PC-3 (cell line): ENCODE results near the gene DCDC1. TPM values are rescaled to one million over a fixed set of nuclear protein-coding genes. Genes with fewer than 3 reads are reported as not detected.

Source experiments
- ATAC-seq: fragments of 200-7000 bp; cut with Tn5 transposase; 2 replicates; pipeline ENCODE4 v1.9.1; 2020; ENCODE audit warnings: mild to moderate bottlenecking, moderate library complexity
- BruUV-seq: library from RNA; stranded (reverse); fragments of 400-500 nt; replicated peaks from 2 replicates; lab custom pipeline; 2021; lab: Mats Ljungman, UMichigan
- CTCF ChIA-PET: fragments of 300-600 bp; sonication (Branson Sonifier 250); formaldehyde crosslinking; loops from one replicate; lab custom pipeline; 2022; ENCODE audit warnings: antibody characterized with exemption; lab: Charles Lee
- POLR2A ChIA-PET: fragments of 300-600 bp; sonication (Branson Sonifier 250); formaldehyde crosslinking; loops from one replicate; lab custom pipeline; 2022; ENCODE audit warnings: antibody characterized with exemption; ENCODE audit not compliant: unreplicated experiment; lab: Charles Lee
- DNase-seq: peaks from one replicate; pipeline ENCODE4 v3.0.0-alpha.2; 2015
- H2AFZ ChIP-seq: fragments of 300-600 bp; sonication (generic); 2 replicates; pipeline ENCODE4 v1.6.0; 2016; ENCODE audit warnings: antibody characterized with exemption, low read length
- H3F3A ChIP-seq: fragments of 300-600 bp; sonication (generic); one replicate; pipeline ENCODE4 v1.6.0; 2017; ENCODE audit warnings: antibody characterized with exemption, low read length, control low read depth, mild to moderate bottlenecking; ENCODE audit not compliant: unreplicated experiment
- H3K27ac ChIP-seq: fragments of 300-600 bp; sonication (generic); 2 replicates; pipeline ENCODE4 v1.5.1; 2016; ENCODE audit warnings: mild to moderate bottlenecking, low read length
- H3K27me3 ChIP-seq: fragments of 300-600 bp; sonication (generic); 2 replicates; pipeline ENCODE4 v1.6.1; 2016; ENCODE audit warnings: low read length, mixed read lengths
- H3K36me3 ChIP-seq: fragments of 300-600 bp; sonication (generic); 2 replicates; pipeline ENCODE4 v1.6.1; 2016; ENCODE audit warnings: low read depth, mixed run types, low read length, mixed read lengths
- H3K4me1 ChIP-seq: fragments of 300-600 bp; sonication (generic); 2 replicates; pipeline ENCODE4 v1.5.1; 2016; ENCODE audit warnings: low read length; ENCODE audit not compliant: insufficient read depth
- H3K4me2 ChIP-seq: fragments of 300-600 bp; sonication (generic); 2 replicates; pipeline ENCODE4 v1.6.0; 2016; ENCODE audit warnings: low read length
- H3K4me3 ChIP-seq: fragments of 300-600 bp; sonication (generic); 2 replicates; pipeline ENCODE4 v1.5.1; 2016; ENCODE audit warnings: mild to moderate bottlenecking, low read length, mixed read lengths
- H3K79me2 ChIP-seq: fragments of 300-600 bp; sonication (generic); 2 replicates; pipeline ENCODE4 v1.6.1; 2017; ENCODE audit warnings: low read length, mixed read lengths
- H3K9ac ChIP-seq: fragments of 300-600 bp; sonication (generic); 2 replicates; pipeline ENCODE4 v1.6.0; 2016; ENCODE audit warnings: mild to moderate bottlenecking, low read length
- H3K9me2 ChIP-seq: fragments of 300-600 bp; sonication (generic); replicated peaks from 2 replicates; pipeline ENCODE4 v1.6.1; 2016; ENCODE audit warnings: mixed run types, low read length, mixed read lengths
- H3K9me3 ChIP-seq: fragments of 300-600 bp; sonication (generic); 2 replicates; pipeline ENCODE4 v1.6.1; 2016; ENCODE audit warnings: low read length, mixed read lengths
- H4K20me1 ChIP-seq: fragments of 300-600 bp; sonication (generic); 2 replicates; pipeline ENCODE4 v1.6.1; 2016; ENCODE audit warnings: low read length, mixed read lengths
- EZH2 ChIP-seq: fragments of 300-600 bp; sonication (generic); IDR thresholded peaks from one replicate; pipeline ENCODE4 v1.6.1; 2017; ENCODE audit warnings: antibody characterized with exemption, mild to moderate bottlenecking, low read length; ENCODE audit not compliant: unreplicated experiment
- EZH2phosphoT487 ChIP-seq: fragments of 300-600 bp; sonication (generic); IDR thresholded peaks from 2 replicates; pipeline ENCODE4 v1.6.1; 2018; ENCODE audit warnings: mild to moderate bottlenecking, antibody characterized with exemption, low read length, borderline replicate concordance
- intact Hi-C: fragments of 100-400 bp; cut with micrococcal nuclease; formaldehyde crosslinking; loops from 2 replicates; pipeline ENCODE4 v1.9.0; 2023
- total RNA-seq: library from RNA; depleted of rRNA; stranded (reverse); fragments of >200 nt; gene quantifications from 2 replicates; pipeline ENCODE4 v1.2.3, GENCODE V29; 2014
- TF ChIP-seq, protein P1 (sequence below): fragments of 300-600 bp; sonication (generic); conservative IDR thresholded peaks from 2 replicates; pipeline ENCODE4 v1.5.1; 2017; ENCODE audit warnings: antibody characterized with exemption, low read depth, mild to moderate bottlenecking, low read length

The DCDC1 gene
- total RNA-seq, 1 experiment from 2014 or later = not detected

DNA sequence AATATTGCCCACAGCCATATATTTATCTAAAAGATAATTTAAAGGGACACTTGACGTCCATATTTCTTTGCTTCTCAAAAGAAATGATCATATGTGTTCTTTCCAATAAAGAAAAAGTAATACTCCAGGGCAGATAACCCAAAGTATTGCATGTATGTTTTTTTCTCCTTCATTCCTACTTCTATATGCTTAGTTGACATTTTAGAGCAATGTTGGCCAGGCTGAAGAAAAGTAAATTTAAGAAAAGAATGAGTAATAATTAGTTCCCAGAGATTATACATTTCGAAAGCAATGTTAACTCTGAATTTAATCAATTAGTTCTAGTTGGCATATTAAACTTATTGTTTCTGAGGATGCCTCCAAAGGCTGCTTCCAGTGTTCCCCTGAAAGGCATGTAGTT lies 48.3 kb upstream of the DCDC1 start:
- Histone ChIP-seq H4K20me1 (no peaks in the 10 kb centered on the region), H3K4me2 (no peak overlapping the region), H3K36me3 (no peaks in the 10 kb centered on the region), H3K4me1 (peaks cover 21% of the 10 kb centered on the region), H3K4me3 (no peak overlapping the region), H3F3A (no peaks in the 10 kb centered on the region), H3K9me3 (no peaks in the 10 kb centered on the region), H3K27ac (no peak overlapping the region), H3K9me2 (no peaks in the 10 kb centered on the region), H3K79me2 (no peaks in the 10 kb centered on the region), H3K27me3 (no peaks in the 10 kb centered on the region), H2AFZ (no peak overlapping the region), H3K9ac (no peak overlapping the region)
- DNase-seq = no peak
- no peak for ATAC-seq
- intact Hi-C loops = no loop called here
- no TSS peak for BruUV-seq
- ChIA-PET CTCF (no interaction called here), POLR2A (interaction anchor here (0.9 kb wide), 1 partner anchor 1853 kb away, joined by 6 read pairs; no protein-coding TSS in a partner anchor)
- TF ChIP-seq, protein P1, sequence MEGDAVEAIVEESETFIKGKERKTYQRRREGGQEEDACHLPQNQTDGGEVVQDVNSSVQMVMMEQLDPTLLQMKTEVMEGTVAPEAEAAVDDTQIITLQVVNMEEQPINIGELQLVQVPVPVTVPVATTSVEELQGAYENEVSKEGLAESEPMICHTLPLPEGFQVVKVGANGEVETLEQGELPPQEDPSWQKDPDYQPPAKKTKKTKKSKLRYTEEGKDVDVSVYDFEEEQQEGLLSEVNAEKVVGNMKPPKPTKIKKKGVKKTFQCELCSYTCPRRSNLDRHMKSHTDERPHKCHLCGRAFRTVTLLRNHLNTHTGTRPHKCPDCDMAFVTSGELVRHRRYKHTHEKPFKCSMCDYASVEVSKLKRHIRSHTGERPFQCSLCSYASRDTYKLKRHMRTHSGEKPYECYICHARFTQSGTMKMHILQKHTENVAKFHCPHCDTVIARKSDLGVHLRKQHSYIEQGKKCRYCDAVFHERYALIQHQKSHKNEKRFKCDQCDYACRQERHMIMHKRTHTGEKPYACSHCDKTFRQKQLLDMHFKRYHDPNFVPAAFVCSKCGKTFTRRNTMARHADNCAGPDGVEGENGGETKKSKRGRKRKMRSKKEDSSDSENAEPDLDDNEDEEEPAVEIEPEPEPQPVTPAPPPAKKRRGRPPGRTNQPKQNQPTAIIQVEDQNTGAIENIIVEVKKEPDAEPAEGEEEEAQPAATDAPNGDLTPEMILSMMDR = no peak
- TF ChIP-seq EZH2phosphoT487 (no peak), EZH2 (no peak)

DNA sequence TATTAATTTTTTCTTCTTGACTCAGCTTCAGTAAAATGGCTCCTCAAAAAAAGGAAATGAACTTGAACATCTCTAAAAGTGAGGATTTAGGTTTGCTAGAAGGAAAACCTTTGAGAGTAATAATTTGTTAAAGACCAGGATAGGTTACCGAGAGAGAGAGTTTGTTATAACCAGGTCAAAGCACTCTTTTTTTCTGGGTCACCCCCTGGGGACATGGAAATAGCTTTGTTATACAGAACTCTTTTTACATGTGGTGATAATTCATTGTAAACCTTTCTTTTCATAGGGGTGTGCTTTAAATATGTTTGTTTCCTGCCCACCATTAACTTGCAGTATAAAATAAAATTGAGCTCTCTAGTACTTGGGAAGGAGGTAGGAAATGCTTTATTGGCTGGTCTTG lies 47.8 kb upstream of the DCDC1 start:
- Histone ChIP-seq H3K9ac (no peak overlapping the region), H3K36me3 (no peaks in the 10 kb centered on the region), H3K4me2 (no peak overlapping the region), H2AFZ (no peak overlapping the region), H3K4me3 (no peak overlapping the region), H3K9me3 (no peaks in the 10 kb centered on the region), H3K9me2 (no peaks in the 10 kb centered on the region), H3K27ac (no peak overlapping the region), H3K4me1 (peaks cover 23% of the 10 kb centered on the region), H3F3A (no peaks in the 10 kb centered on the region), H4K20me1 (no peaks in the 10 kb centered on the region), H3K79me2 (no peaks in the 10 kb centered on the region), H3K27me3 (no peaks in the 10 kb centered on the region)
- intact Hi-C loops = no loop called here
- no TSS peak for BruUV-seq
- CTCF ChIA-PET = no interaction called here
- no peak for DNase-seq
- TF ChIP-seq EZH2 (no peak), EZH2phosphoT487 (no peak)
- TF ChIP-seq, protein P1 = no peak
- no peak for ATAC-seq
- POLR2A ChIA-PET = interaction anchor here (0.6 to 0.9 kb wide), 2 partner anchors 10 to 1853 kb away, joined by 4 to 6 read pairs; no protein-coding TSS in a partner anchor

DNA sequence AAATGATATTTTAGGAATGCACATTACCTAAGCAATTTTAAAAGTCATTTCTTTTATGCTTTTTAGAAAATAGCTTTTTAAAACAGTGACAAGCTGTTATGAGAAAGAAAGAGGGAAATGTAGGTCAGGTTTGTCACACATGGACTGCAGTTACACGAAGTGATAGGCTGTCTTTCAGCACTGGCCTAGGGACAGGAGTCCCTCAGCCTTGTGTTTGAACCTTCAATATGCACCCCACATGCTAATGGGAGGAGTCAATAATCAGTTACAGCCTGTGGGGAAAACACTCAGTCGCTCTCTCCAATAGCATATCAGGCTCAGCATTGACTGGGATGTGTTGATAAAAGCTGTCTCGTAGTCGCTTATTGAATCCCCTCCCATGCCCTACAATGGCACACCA lies 45.9 kb upstream of the DCDC1 start:
- Histone ChIP-seq H3K27me3 (no peaks in the 10 kb centered on the region), H3K36me3 (no peaks in the 10 kb centered on the region), H2AFZ (no peak overlapping the region), H3K9me3 (no peaks in the 10 kb centered on the region), H3K4me2 (no peak overlapping the region), H3K9ac (no peak overlapping the region), H3K4me1 (peaks cover 23% of the 10 kb centered on the region), H3K4me3 (no peak overlapping the region), H4K20me1 (no peaks in the 10 kb centered on the region), H3K9me2 (no peaks in the 10 kb centered on the region), H3F3A (no peaks in the 10 kb centered on the region), H3K27ac (no peak overlapping the region), H3K79me2 (no peaks in the 10 kb centered on the region)
- TF ChIP-seq EZH2phosphoT487 = no peak
- TF ChIP-seq EZH2 = no peak
- TF ChIP-seq, protein P1 = no peak
- BruUV-seq = no TSS peak
- CTCF ChIA-PET = no interaction called here
- DNase-seq (no peak), ATAC-seq (no peak)
- intact Hi-C loops = no loop called here
- POLR2A ChIA-PET = no interaction called here
